Mucosa of descending colon (tissue), 3 donors: ENCODE data around the gene MYO3B. TPM values are rescaled to one million over a fixed set of nuclear protein-coding genes. Genes with fewer than 3 reads are reported as not detected.
"Not testable (repeated sequence)": the region's sequence is repeated elsewhere in the genome, so short reads cannot be mapped to it uniquely, and the experiment has no call there.

Source experiments
- ATAC-seq: fragments of 200-7000 bp; cut with Tn5 transposase; one replicate; pipeline ENCODE4 v1.9.1; 2020; ENCODE audit warnings: mild to moderate bottlenecking, moderate library complexity
- DNase-seq, 3 donors: peaks; one replicate each; pipeline ENCODE4 v3.0.0-alpha.2; 2020
- H3K36me3 ChIP-seq: fragments of 200-600 bp; one replicate; pipeline ENCODE4 v1.8.0; 2021; ENCODE audit warnings: low read depth, mild to moderate bottlenecking
- H3K4me1 ChIP-seq: fragments of 200-600 bp; one replicate; pipeline ENCODE4 v1.8.0; 2021; ENCODE audit warnings: low read depth, mild to moderate bottlenecking
- H3K4me3 ChIP-seq: fragments of 200-600 bp; one replicate; pipeline ENCODE4 v1.8.0; 2021; ENCODE audit warnings: mild to moderate bottlenecking
- H3K9me3 ChIP-seq: fragments of 200-600 bp; one replicate; pipeline ENCODE4 v1.8.0; 2021; ENCODE audit warnings: mild to moderate bottlenecking
- intact Hi-C, 2 donors: fragments of 100-400 bp; cut with DNase I in 1 of 2; cut with micrococcal nuclease in 1 of 2; formaldehyde crosslinking; loops; one replicate each; pipeline versions ENCODE4 v1.11.0 to v1.11.1; 2022; cut with DNase I, micrococcal nuclease
- total RNA-seq, 3 donors: library from RNA; stranded (reverse); fragmentation: NEBNext Ultra II Directional in 2 of 3; extraction: Animal tissue kit (Norgen Biotek cat#: 25700) in 2 of 3; gene quantifications; one replicate each; pipeline versions ENCODE4 v1.2.1 to v1.2.4, GENCODE V29; 2021 to 2023
- TF ChIP-seq, protein P1 (sequence below): fragments of 200-600 bp; IDR thresholded peaks from one replicate; pipeline ENCODE4 v1.8.0; 2022; ENCODE audit warnings: antibody characterized with exemption, mild to moderate bottlenecking
- donor health status: DM: no; HTN: no; CAD: no; lungs with moderate emphysema.
- donor health status: DM: no; HTN: no; CAD: no.
- donor health status: DM: no; HTN: yes; CAD: no.

Gene MYO3B
- total RNA-seq, 3 donors from 2014 or later: 0.06 to 0.39 (median 0.09) TPM

DNA sequence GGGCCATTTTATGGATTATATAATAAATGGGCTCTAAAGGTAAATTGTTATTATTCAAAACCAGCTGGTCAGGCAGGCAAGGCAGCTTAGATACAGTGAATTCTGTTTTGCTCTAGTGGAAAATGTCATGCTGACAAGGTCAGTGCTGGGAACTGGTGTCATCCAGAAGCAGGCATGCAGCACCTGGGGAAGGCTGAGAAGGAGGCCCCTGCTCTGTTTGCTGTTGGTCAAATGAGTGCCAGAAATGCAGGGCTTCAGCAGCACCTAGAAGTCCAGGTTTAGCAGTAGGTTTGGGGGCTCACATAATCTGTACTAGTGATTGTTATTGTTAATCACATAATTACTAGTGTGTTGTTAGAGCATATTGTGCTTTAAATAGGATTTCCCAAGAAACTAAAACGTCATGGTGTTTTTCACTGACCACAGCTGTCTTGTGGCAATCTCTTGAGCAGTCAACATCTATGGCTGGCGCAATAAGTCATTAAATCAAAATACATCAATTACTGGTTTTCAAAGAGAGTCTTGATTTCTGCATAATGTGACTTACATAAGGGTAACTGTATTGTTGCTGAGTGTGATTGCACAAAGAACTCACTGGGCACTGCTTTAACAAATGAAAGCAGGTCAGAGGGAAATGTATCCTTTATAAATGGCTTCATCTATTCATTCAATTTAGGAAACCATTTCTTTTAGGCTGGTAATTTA lies 99.1 kb downstream of the MYO3B start:
- Histone ChIP-seq H3K4me1 (no peaks in the 10 kb centered on the region), H3K36me3 (no peaks in the 10 kb centered on the region), H3K4me3 (no peak overlapping the region), H3K9me3 (no peaks in the 10 kb centered on the region)
- DNase-seq (no peak), ATAC-seq (no peak)
- intact Hi-C loops: no loop called here
- TF ChIP-seq, protein P1, sequence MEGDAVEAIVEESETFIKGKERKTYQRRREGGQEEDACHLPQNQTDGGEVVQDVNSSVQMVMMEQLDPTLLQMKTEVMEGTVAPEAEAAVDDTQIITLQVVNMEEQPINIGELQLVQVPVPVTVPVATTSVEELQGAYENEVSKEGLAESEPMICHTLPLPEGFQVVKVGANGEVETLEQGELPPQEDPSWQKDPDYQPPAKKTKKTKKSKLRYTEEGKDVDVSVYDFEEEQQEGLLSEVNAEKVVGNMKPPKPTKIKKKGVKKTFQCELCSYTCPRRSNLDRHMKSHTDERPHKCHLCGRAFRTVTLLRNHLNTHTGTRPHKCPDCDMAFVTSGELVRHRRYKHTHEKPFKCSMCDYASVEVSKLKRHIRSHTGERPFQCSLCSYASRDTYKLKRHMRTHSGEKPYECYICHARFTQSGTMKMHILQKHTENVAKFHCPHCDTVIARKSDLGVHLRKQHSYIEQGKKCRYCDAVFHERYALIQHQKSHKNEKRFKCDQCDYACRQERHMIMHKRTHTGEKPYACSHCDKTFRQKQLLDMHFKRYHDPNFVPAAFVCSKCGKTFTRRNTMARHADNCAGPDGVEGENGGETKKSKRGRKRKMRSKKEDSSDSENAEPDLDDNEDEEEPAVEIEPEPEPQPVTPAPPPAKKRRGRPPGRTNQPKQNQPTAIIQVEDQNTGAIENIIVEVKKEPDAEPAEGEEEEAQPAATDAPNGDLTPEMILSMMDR: no peak

DNA sequence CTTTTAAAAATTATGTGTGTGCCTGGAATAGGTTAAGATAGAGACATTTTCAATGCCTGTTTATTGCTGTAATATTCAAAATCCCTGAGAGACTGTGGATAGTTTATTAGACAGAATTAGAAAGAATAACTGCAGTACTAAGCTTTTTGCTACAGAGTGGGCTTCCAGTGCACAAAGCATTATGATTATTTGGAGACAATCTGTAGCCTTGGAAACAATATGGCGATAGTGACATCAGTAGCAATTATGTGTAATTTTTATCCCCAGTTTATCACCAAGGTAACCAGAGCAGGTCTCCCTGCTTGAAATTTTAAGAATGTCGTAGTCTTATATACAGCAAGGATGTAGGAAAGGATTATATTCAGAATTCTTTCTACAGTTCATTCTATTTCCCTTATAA lies 100.0 kb downstream of the MYO3B start:
- Histone ChIP-seq H3K4me3 (no peak overlapping the region), H3K36me3 (no peaks in the 10 kb centered on the region), H3K9me3 (no peaks in the 10 kb centered on the region), H3K4me1 (no peaks in the 10 kb centered on the region)
- DNase-seq (no peak), ATAC-seq (no peak)
- intact Hi-C loops: no loop called here
- TF ChIP-seq, protein P1: no peak

DNA sequence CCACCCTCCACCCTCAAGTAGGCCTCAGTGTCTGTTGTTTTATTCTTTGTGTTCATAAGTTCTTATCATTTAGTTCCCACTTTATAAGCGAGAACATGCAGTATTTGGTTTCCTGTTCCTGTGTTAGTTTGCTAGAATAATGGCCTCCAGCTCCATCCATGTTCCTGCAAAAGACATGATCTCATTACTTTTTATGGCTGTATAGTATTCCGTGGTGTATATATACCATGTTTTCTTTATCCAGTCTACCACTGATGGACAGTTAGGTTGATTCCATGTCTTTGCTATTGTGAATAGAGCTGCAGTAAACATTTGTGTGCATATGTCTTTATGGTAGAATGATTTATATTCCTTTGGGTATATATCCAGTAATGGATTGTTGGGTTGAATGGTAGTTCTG lies 101.7 kb downstream of the MYO3B start:
- not testable (repeated sequence) for H3K36me3 ChIP-seq, ATAC-seq, H3K4me3 ChIP-seq

DNA sequence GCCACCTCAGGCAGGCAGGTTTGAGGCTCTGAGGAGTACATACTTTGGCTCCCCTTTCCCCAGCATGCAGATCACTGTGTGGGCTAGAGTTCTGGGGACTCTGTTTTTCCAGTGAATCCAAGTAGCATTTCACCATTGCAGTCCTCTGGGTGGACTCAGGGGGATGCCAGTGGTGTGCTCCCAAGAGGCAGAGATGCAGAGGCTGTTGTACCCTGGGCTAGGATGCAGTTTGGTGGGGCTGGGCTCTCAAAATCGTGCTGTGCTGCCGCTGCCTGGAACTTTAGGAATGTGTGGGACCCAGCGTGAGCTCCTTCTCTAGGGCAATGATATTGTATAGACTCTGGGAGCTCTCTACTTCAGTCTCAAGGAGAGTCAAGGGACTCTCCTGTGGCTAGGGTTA lies 104.9 kb downstream of the MYO3B start:
- H3K4me3 ChIP-seq: no peak overlapping the region
- no peaks in the 10 kb centered on the region for H3K4me1 ChIP-seq
- no peaks in the 10 kb centered on the region for H3K36me3 ChIP-seq
- ATAC-seq (no peak), DNase-seq (no peak)
- intact Hi-C loops: no loop called here
- H3K9me3 ChIP-seq: no peaks in the 10 kb centered on the region
- TF ChIP-seq, protein P1: no peak

More for the DNA sequence above, 101.7 kb downstream of the MYO3B start:
- DNase-seq, intact Hi-C loops, H3K9me3 ChIP-seq, H3K4me1 ChIP-seq: not testable (repeated sequence)

DNA sequence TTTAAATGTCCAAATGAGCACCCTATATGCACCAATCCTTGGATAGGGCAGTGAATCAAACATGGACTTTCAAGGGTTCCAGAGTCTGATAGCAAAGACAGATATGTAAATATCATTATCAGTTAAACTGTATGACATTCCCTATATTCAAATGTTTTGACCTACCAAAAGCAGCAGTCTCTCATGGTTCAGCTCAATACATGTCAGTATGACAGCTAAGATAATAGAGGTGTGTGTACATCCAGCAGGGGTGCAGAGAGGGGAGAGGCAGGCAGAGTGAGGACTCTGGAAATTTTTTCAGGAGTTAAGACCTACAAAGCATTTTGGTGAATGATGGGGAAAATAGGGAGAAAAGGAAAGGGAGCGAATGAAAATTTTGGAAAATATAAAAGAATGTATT lies 106.3 kb downstream of the MYO3B start:
- no peaks in the 10 kb centered on the region for H3K36me3 ChIP-seq
- no peak overlapping the region for H3K4me3 ChIP-seq
- intact Hi-C loops: no loop called here
- DNase-seq (no peak), ATAC-seq (no peak)
- TF ChIP-seq, protein P1: no peak
- no peaks in the 10 kb centered on the region for H3K9me3 ChIP-seq
- H3K4me1 ChIP-seq: no peaks in the 10 kb centered on the region

DNA sequence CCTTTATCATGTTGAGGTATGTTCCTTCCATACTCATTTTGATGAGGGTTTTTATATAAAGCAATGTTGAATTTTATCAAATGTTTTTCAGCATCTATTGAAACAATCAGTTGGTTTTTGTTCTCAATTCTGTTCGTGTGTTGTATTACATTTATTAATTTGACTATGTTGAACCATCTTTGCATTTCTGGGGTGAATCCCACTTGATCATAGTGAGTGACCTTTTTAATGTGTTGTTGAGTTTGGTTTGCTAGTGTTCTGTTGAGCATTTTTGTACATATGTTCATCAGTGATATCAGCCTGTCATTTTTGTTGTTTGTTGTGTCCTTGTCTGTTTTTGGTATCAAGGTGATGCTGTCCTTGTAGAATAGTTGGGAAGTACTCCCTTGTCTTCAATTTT lies 110.9 kb downstream of the MYO3B start:
- TF ChIP-seq, protein P1: no peak
- ATAC-seq: no peak
- no peak for DNase-seq
- intact Hi-C loops: no loop called here
- H3K36me3 ChIP-seq: no peaks in the 10 kb centered on the region
- H3K9me3 ChIP-seq: no peaks in the 10 kb centered on the region
- H3K4me1 ChIP-seq: no peaks in the 10 kb centered on the region
- no peak overlapping the region for H3K4me3 ChIP-seq
